BLaER1 (cell line): ENCODE measurements around the gene MRPS25.
A peak's percentile ranks its signal among the peaks of the same experiment; 100 is the strongest.

Experiments used
- H3K27ac ChIP-seq: shearing (Covaris generic); formaldehyde crosslinking; 2 replicates; pipeline ENCODE4 v1.8.1; 2022
- H3K27me3 ChIP-seq: shearing (Covaris generic); formaldehyde crosslinking; 2 replicates; pipeline ENCODE4 v1.8.1; 2022
- H3K36me3 ChIP-seq: shearing (Covaris generic); formaldehyde crosslinking; 2 replicates; pipeline ENCODE4 v1.8.1; 2022
- H3K4me1 ChIP-seq: shearing (Covaris generic); formaldehyde crosslinking; 2 replicates; pipeline ENCODE4 v1.8.1; 2022
- H3K4me2 ChIP-seq: shearing (Covaris generic); formaldehyde crosslinking; 2 replicates; pipeline ENCODE4 v1.8.1; 2022
- H3K4me3 ChIP-seq: shearing (Covaris generic); formaldehyde crosslinking; 2 replicates; pipeline ENCODE4 v1.8.1; 2022
- H3K9ac ChIP-seq: shearing (Covaris generic); formaldehyde crosslinking; 2 replicates; pipeline ENCODE4 v1.8.1; 2022
- H3K9me3 ChIP-seq: shearing (Covaris generic); formaldehyde crosslinking; 2 replicates; pipeline ENCODE4 v1.8.1; 2022
- H4K20me1 ChIP-seq: shearing (Covaris generic); formaldehyde crosslinking; 2 replicates; pipeline ENCODE4 v1.8.1; 2022
- Cebpa-rat ChIP-seq: shearing (Covaris generic); IDR thresholded peaks from 2 replicates; pipeline ENCODE4 v1.8.1; 2022

The MRPS25 gene

DNA sequence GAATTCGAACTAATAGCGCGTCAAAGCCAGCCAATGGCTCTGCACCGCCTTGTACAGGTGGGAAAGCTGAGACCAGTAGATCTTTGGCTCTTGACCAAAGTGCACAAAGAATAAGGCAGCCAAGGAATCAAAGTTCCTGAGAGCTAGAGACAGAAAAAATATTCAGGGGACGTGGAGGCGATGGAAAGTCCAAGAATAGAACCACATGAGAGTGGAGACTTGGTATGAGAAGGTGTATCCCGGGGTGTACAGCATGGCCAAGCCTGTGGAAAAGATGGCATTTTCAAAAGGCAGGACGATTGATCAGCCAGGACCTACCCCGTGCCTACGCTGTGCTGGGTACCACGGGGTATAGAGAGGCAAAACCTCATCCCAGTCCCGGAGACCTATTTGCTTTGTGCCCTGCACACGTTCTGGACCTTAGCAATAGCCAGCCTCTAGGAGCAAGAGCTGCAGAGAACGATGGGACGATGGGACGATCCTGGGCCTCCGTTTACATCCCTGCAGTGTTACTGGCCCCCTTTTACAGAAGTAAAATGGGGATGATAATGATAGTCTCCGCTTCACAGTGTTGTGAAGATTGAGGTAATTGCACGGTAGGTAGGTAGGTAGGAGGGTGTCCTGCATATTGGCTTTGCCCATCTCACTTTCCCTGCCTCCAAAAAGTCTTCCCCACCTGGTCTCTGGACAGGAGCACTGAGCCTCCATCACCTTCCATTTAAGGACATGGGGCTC lies 34.4 kb upstream of the MRPS25 start:
- H3K9me3 ChIP-seq, result no peaks in the 10 kb centered on the region
- no peak for TF ChIP-seq Cebpa-rat
- peaks cover 19% of the 10 kb centered on the region for H3K36me3 ChIP-seq
- peak overlapping the region; percentile 82 for H3K27ac ChIP-seq
- H3K9ac ChIP-seq, result peak overlapping the region; percentile 87
- peak overlapping the region; percentile 79 for H3K4me2 ChIP-seq
- H3K27me3 ChIP-seq, result no peaks in the 10 kb centered on the region
- H3K4me3 ChIP-seq, result peak overlapping the region; percentile 87
- H3K4me1 ChIP-seq, result peaks cover 39% of the 10 kb centered on the region
- H4K20me1 ChIP-seq, result peaks cover 15% of the 10 kb centered on the region

- TF ChIP-seq Cebpa-rat, result no peak
- Histone ChIP-seq H3K9me3 (no peaks in the 10 kb centered on the region), H4K20me1 (peaks cover 15% of the 10 kb centered on the region), H3K4me3 (peak within 1 kb of the TSS; percentile 87), H3K9ac (peak within 1 kb of the TSS; percentile 87), H3K27ac (peak within 1 kb of the TSS; percentile 82), H3K4me2 (peak within 1 kb of the TSS; percentile 80), H3K4me1 (peaks cover 39% of the 10 kb centered on the region), H3K36me3 (peaks cover 27% of the 10 kb centered on the region), H3K27me3 (no peaks in the 10 kb centered on the region)
Observed at GRCh38 chr3:15098503-15099363, 33.6 kb upstream of the MRPS25 start, which contains the start of gene RBSN. TSS of gene RBSN (minus strand) at chr3:15099148. CDS start at chr3:15096120, 3,028 bp downstream.

DNA sequence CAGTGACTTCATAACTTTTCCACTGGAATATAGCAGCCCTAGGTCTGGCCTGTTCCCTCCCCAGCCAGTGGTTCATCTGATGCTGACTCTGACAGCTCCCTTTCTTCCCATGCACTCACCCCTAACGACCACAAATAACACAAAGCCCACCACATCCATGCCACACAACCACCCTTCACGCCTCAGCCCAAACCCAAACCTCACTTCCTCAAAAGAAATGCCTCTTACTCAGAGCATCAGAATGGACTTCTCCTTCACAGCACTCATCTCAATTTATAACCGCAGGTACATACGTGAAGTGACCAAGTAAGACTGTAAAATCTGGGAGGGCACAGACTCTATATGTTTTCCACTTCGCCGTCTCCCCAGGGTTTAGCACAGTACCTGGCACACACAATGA lies 32.8 kb upstream of the MRPS25 start:
- Histone ChIP-seq H3K4me3 (peak overlapping the region; percentile 87), H3K4me2 (peak overlapping the region; percentile 80), H3K4me1 (peaks cover 39% of the 10 kb centered on the region), H3K9ac (peak overlapping the region; percentile 87), H3K27me3 (no peaks in the 10 kb centered on the region), H3K9me3 (no peaks in the 10 kb centered on the region), H4K20me1 (peaks cover 15% of the 10 kb centered on the region), H3K27ac (no peak overlapping the region), H3K36me3 (peaks cover 33% of the 10 kb centered on the region)
- no peak for TF ChIP-seq Cebpa-rat

- H3K27ac ChIP-seq, result no peak overlapping the region
- H3K4me2 ChIP-seq, result no peak overlapping the region
- no peaks in the 10 kb centered on the region for H3K27me3 ChIP-seq
- H3K36me3 ChIP-seq, result peaks cover 48% of the 10 kb centered on the region
- H3K4me3 ChIP-seq, result no peak overlapping the region
- peaks cover 15% of the 10 kb centered on the region for H4K20me1 ChIP-seq
- TF ChIP-seq Cebpa-rat, result no peak
- no peak overlapping the region for H3K9ac ChIP-seq
- H3K4me1 ChIP-seq, result peaks cover 32% of the 10 kb centered on the region
- no peaks in the 10 kb centered on the region for H3K9me3 ChIP-seq
Observed at GRCh38 chr3:15096046-15096445, 30.9 kb upstream of the MRPS25 start.

- Histone ChIP-seq H3K36me3 (peaks cover 63% of the 10 kb centered on the region), H3K4me1 (peaks cover 24% of the 10 kb centered on the region), H3K27ac (no peak overlapping the region), H3K4me2 (no peak overlapping the region), H3K9ac (no peak overlapping the region), H3K27me3 (no peaks in the 10 kb centered on the region), H4K20me1 (peaks cover 15% of the 10 kb centered on the region), H3K9me3 (no peaks in the 10 kb centered on the region), H3K4me3 (no peak overlapping the region)
- TF ChIP-seq Cebpa-rat, result no peak
Observed at GRCh38 chr3:15094187-15094875, 29.2 kb upstream of the MRPS25 start.

- Histone ChIP-seq H3K36me3 (peaks cover 77% of the 10 kb centered on the region), H3K27ac (no peak overlapping the region)
Observed at GRCh38 chr3:15092686-15093085, 27.6 kb upstream of the MRPS25 start.

DNA sequence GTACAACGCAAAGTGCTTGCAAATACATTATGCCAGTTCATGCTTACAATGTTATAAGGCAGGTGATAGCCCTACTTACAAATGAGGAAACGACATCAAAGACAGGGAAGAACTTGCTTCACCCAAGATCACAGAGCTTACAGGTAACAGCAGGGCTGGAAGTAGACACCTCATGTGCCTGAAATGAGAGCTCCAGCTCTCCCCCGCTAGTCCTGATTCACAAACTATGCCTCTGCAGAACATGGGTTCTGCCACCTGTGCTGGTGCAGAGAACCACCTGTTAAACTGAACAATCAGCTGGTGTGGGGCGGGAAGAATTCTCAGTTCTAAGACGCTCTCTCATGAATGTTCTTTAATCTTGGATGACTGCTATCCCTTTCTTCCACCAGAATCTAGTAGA lies 26.5 kb upstream of the MRPS25 start:
- Histone ChIP-seq H3K36me3 (peaks cover 88% of the 10 kb centered on the region), H3K9me3 (no peaks in the 10 kb centered on the region), H3K27ac (no peak overlapping the region), H3K4me2 (no peak overlapping the region), H3K27me3 (no peaks in the 10 kb centered on the region), H3K4me1 (peaks cover 7% of the 10 kb centered on the region; the same call in 1 of the 2 replicates), H3K9ac (no peak overlapping the region), H4K20me1 (peaks cover under 1% of the 10 kb centered on the region; the same call in 1 of the 2 replicates), H3K4me3 (no peak overlapping the region)
- no peak for TF ChIP-seq Cebpa-rat

More at GRCh38 chr3:15092686-15093085, 27.6 kb upstream of the MRPS25 start:
- Histone ChIP-seq H4K20me1 (peaks cover 11% of the 10 kb centered on the region), H3K4me1 (peaks cover 17% of the 10 kb centered on the region), H3K27me3 (no peaks in the 10 kb centered on the region), H3K4me3 (no peak overlapping the region), H3K4me2 (no peak overlapping the region), H3K9ac (no peak overlapping the region), H3K9me3 (no peaks in the 10 kb centered on the region)
- TF ChIP-seq Cebpa-rat, result no peak

DNA sequence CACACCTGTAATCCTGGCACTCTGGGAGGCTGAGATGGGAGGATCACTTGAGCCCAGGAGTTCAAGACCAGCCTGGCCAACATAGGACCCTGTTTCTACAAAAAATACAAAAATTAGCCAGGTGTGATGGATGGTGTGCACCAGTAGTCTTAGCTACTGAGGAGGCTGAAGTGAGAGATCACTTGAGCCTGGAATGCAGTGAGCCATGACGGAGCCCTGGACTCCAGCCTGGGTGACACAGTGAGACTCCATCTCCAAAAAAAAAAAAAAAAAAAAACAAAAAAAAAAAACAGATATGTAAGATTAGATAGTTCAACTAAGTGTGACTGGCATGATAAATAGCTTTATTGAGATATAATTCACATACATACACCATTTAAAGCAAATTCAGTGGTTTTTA lies 24.1 kb upstream of the MRPS25 start:
- H4K20me1 ChIP-seq, result no peaks in the 10 kb centered on the region
- no peaks in the 10 kb centered on the region for H3K27me3 ChIP-seq
- no peak overlapping the region for H3K4me3 ChIP-seq
- H3K36me3 ChIP-seq, result peaks cover 88% of the 10 kb centered on the region
- no peak overlapping the region for H3K9ac ChIP-seq
- no peak overlapping the region for H3K4me2 ChIP-seq
- H3K9me3 ChIP-seq, result no peaks in the 10 kb centered on the region
- TF ChIP-seq Cebpa-rat, result no peak
- no peak overlapping the region for H3K27ac ChIP-seq
- no peaks in the 10 kb centered on the region for H3K4me1 ChIP-seq

DNA sequence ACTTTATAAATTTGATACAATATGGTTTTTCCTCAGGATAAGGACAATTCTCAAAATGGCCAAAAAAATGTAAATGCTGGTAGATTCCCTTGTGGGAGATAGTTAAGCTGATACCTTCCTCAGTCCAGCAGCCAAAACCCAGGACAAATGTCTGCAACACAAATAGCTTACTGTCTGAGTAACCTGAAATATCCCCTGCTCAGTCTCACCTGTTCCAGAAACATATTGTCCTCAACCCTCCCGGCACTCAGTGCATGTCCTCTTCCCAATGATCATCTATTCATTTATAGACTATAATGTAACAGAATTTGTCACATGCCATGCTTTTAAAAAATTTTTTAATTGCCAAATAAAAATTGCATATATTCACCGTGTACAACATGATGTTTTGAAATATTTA lies 21.6 kb upstream of the MRPS25 start:
- H3K9me3 ChIP-seq, result no peaks in the 10 kb centered on the region
- TF ChIP-seq Cebpa-rat, result no peak
- no peak overlapping the region for H3K4me2 ChIP-seq
- no peaks in the 10 kb centered on the region for H3K27me3 ChIP-seq
- peaks cover 94% of the 10 kb centered on the region for H3K36me3 ChIP-seq
- H3K4me1 ChIP-seq, result no peaks in the 10 kb centered on the region
- H4K20me1 ChIP-seq, result no peaks in the 10 kb centered on the region
- no peak overlapping the region for H3K4me3 ChIP-seq
- H3K27ac ChIP-seq, result no peak overlapping the region
- no peak overlapping the region for H3K9ac ChIP-seq
